ENCODE results near the gene MRPS23. TPM values are rescaled to one million over a fixed set of nuclear protein-coding genes. Genes with fewer than 3 reads are reported as not detected.
A peak's percentile ranks its signal among the peaks of the same experiment; 100 is the strongest.

The MRPS23 gene
- total RNA-seq, 4 donors from 2014 or later, result 5.9 to 35.2 (median 16.8) TPM

GRCh38 chr17:57889892-57890856 is 40.3 kb upstream of the MRPS23 start:
- no peaks in the 10 kb centered on the region for H3K9me3 ChIP-seq
- intact Hi-C loops (cut with DNase I; ENCODE audit: low total_unique reads), result no loop called here
- no peaks in the 10 kb centered on the region for H3K27me3 ChIP-seq
- no peak overlapping the region for H3K4me3 ChIP-seq
- H3K4me1 ChIP-seq, result peaks cover 9 to 37% of the 10 kb centered on the region in 2 donors
- TF ChIP-seq POLR2A (IDR thresholded peaks at IDR 0.05) (no peak), CTCF (IDR thresholded peaks at IDR 0.05) (peak in 2 of 4 experiments; percentile 32 to 34)
- DNase-seq, result peak; percentile 84 to 91
- no peaks in the 10 kb centered on the region for H3K36me3 ChIP-seq
- H3K27ac ChIP-seq, result peak overlapping the region; percentile 77 to 89

DNA sequence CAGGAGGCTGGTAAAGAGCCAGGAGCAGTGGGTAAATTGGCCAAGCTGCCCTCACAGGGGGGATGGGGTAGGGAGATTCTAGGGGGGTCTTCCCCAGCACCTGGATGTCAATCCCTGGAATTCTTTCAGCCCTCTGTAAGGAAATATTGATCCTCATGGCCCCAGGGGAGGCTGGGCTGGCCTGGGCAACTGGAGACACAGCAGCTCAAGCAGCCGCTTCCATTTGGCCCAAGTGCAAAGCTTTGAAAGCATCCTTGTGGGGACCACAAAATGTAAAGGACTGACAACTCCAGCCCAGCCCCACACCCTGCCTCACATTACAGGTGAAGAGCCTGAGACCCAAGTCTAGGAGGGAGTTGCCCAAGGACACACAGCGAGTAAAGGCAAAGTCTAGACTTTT is 39.4 kb upstream of the MRPS23 start:
- no peak for TF ChIP-seq CTCF (IDR thresholded peaks at IDR 0.05)
- TF ChIP-seq POLR2A (IDR thresholded peaks at IDR 0.05), result no peak
- no peak for DNase-seq
- Histone ChIP-seq H3K27ac (peak overlapping the region; percentile 77 to 89), H3K4me1 (peaks cover 9 to 30% of the 10 kb centered on the region in 2 donors), H3K36me3 (no peaks in the 10 kb centered on the region), H3K27me3 (no peaks in the 10 kb centered on the region), H3K9me3 (no peaks in the 10 kb centered on the region), H3K4me3 (no peak overlapping the region)
- intact Hi-C loops (cut with DNase I; ENCODE audit: low total_unique reads), result no loop called here

DNA sequence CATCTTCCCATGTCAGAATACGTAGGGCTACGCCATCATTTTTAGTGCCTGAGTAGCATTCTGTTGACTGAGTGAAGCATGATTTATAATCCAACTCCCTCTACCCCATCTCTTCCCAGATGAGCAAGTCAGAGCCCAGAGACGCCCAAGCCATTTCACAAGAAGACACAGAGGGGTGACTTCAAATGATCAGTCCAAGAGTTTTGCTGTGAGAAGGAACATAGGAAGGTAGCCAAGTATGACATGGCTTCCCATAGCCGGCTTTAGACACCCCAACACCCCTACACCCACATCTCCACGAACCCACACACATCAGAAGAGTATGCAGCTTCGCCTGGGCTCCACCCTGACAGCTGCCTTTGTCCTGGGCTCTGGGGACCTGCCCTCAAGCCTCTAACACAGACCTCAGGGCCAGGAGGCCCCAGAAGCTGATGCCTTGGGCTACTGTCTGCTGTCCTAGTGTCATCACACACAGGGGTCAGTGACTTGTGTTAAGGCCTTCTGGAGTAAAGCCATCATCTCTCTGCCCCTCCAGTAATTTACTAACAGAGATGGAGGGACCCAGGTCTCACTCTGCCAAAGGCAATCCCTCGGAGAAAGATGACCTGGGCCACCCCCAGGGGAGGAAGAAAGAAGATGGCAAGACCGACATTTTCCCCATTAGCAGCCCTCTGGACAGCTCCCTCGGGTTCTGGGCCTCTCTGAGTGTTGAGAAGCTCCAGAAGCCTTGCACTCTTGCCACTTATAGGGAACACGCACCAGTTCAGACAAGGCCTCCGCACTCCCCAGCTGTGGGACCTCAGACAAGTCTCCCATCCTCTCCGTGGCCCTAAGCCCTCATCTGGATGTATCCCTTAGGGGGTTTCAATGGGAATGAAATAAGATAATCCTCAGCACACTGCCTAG is 38.7 kb upstream of the MRPS23 start:
- no peak for DNase-seq
- no peak for TF ChIP-seq CTCF (IDR thresholded peaks at IDR 0.05)
- TF ChIP-seq POLR2A (IDR thresholded peaks at IDR 0.05), result no peak
- Histone ChIP-seq H3K36me3 (no peaks in the 10 kb centered on the region), H3K9me3 (no peaks in the 10 kb centered on the region), H3K4me3 (no peak overlapping the region), H3K27me3 (no peaks in the 10 kb centered on the region), H3K27ac (peak overlapping the region; percentile 77 to 89), H3K4me1 (peaks cover 9 to 23% of the 10 kb centered on the region in 2 donors)
- intact Hi-C loops (cut with DNase I; ENCODE audit: low total_unique reads), result no loop called here

GRCh38 chr17:57887161-57887560 is 37.3 kb upstream of the MRPS23 start:
- no peaks in the 10 kb centered on the region for H3K9me3 ChIP-seq
- no peak for TF ChIP-seq POLR2A (IDR thresholded peaks at IDR 0.05)
- TF ChIP-seq CTCF (IDR thresholded peaks at IDR 0.05), result no peak
- H3K36me3 ChIP-seq, result no peaks in the 10 kb centered on the region
- intact Hi-C loops (cut with DNase I; ENCODE audit: low total_unique reads), result no loop called here
- H3K4me3 ChIP-seq, result no peak overlapping the region
- H3K4me1 ChIP-seq, result peaks cover 9% of the 10 kb centered on the region in 2 donors
- no peak overlapping the region for H3K27ac ChIP-seq
- no peak for DNase-seq
- no peaks in the 10 kb centered on the region for H3K27me3 ChIP-seq
